ENCODE results near the gene WDR13. TPM values are rescaled to one million over a fixed set of nuclear protein-coding genes. Genes with fewer than 3 reads are reported as not detected.
"Not testable (repeated sequence)": the region's sequence is repeated elsewhere in the genome, so short reads cannot be mapped to it uniquely, and the experiment has no call there.

The WDR13 gene
- total and polyA plus RNA-seq, 5 donors: 162 to 184 (median 168) TPM

GRCh38 chrX:48654746-48655145 is 57.5 kb downstream of the WDR13 start:
- H3K9me3 ChIP-seq (ENCODE audit: control insufficient read depth, low read length); H3K27me3 ChIP-seq (ENCODE audit: control insufficient read depth, insufficient read depth); H3K4me1 ChIP-seq (ENCODE audit: control insufficient read depth, insufficient read depth, low read length); DNase-seq; ATAC-seq; intact Hi-C loops (cut with DNase I); H3K4me3 ChIP-seq (ENCODE audit: low read length); H3K27ac ChIP-seq (ENCODE audit: low read length): not testable (repeated sequence)
- 61% methylated on average over 19 of the region's 19 CpGs for WGBS

Other genes with a start within 250 kb of the WDR13 start
- gene SSX3, start 240.8 kb upstream of the WDR13 start, total RNA-seq: not detected
- gene SSX3, start 240.8 kb upstream of the WDR13 start, polyA plus RNA-seq: not detected
- gene SSX4, start 214.0 kb upstream of the WDR13 start, total RNA-seq: not detected
- not detected for gene SSX4, start 214.0 kb upstream of the WDR13 start, polyA plus RNA-seq
- gene SSX4B, start 185.5 kb upstream of the WDR13 start, total RNA-seq: not detected
- gene SSX4B, start 185.5 kb upstream of the WDR13 start, polyA plus RNA-seq: not detected
- 1 to 10 TPM in 3 of 4 donors, under 1 TPM in 1; 0.41 to 6.5 (median 3.7) TPM for gene SLC38A5, start 127.2 kb upstream of the WDR13 start, total RNA-seq
- gene SLC38A5, start 127.2 kb upstream of the WDR13 start, polyA plus RNA-seq: 3.0 TPM
- gene FTSJ1, start 121.3 kb upstream of the WDR13 start, total RNA-seq: 10 to 100 TPM; 19.9 to 25.5 (median 21.8) TPM
- gene FTSJ1, start 121.3 kb upstream of the WDR13 start, polyA plus RNA-seq: 20.0 TPM
- gene PORCN, start 88.5 kb upstream of the WDR13 start, total RNA-seq: 10 to 100 TPM; 16.1 to 22.3 (median 19.8) TPM
- 14.0 TPM for gene PORCN, start 88.5 kb upstream of the WDR13 start, polyA plus RNA-seq
- 10 to 100 TPM; 74.8 to 93.4 (median 83.0) TPM for gene EBP, start 75.7 kb upstream of the WDR13 start, total RNA-seq
- 118 TPM for gene EBP, start 75.7 kb upstream of the WDR13 start, polyA plus RNA-seq
- 10 to 100 TPM; 16.9 to 22.4 (median 18.5) TPM for gene TBC1D25, start 57.8 kb upstream of the WDR13 start, total RNA-seq
- 8.0 TPM for gene TBC1D25, start 57.8 kb upstream of the WDR13 start, polyA plus RNA-seq
- gene RBM3, start 23.0 kb upstream of the WDR13 start, total RNA-seq: 100 to 1,000 TPM; 100 to 221 (median 129) TPM
- 71.4 TPM for gene RBM3, start 23.0 kb upstream of the WDR13 start, polyA plus RNA-seq
- gene WAS, start 86.3 kb downstream of the WDR13 start, total RNA-seq: 1 to 10 TPM; 3.0 to 6.2 (median 4.0) TPM
- gene WAS, start 86.3 kb downstream of the WDR13 start, polyA plus RNA-seq: 1.5 TPM
- 1 to 10 TPM; 3.1 to 7.2 (median 3.9) TPM for gene SUV39H1, start 99.2 kb downstream of the WDR13 start, total RNA-seq
- gene SUV39H1, start 99.2 kb downstream of the WDR13 start, polyA plus RNA-seq: 3.3 TPM
- gene GLOD5, start 164.3 kb downstream of the WDR13 start, total RNA-seq: not detected
- gene GLOD5, start 164.3 kb downstream of the WDR13 start, polyA plus RNA-seq: not detected
- not detected for gene GATA1, start 189.1 kb downstream of the WDR13 start, total RNA-seq
- not detected for gene GATA1, start 189.1 kb downstream of the WDR13 start, polyA plus RNA-seq
- 10 to 100 TPM; 42.6 to 56.7 (median 50.5) TPM for gene HDAC6, start 204.6 kb downstream of the WDR13 start, total RNA-seq
- gene HDAC6, start 204.6 kb downstream of the WDR13 start, polyA plus RNA-seq: 41.5 TPM
- gene ERAS, start 229.0 kb downstream of the WDR13 start, total RNA-seq: not detected
- not detected for gene ERAS, start 229.0 kb downstream of the WDR13 start, polyA plus RNA-seq
- gene PCSK1N, start 238.1 kb downstream of the WDR13 start, total RNA-seq: 1 to 10 TPM; 1.6 to 8.3 (median 4.9) TPM
- gene PCSK1N, start 238.1 kb downstream of the WDR13 start, polyA plus RNA-seq: 9.6 TPM